HFF-Myc (cell line): ENCODE data around the gene LARP1.

Experiments used
- DNase-seq: peaks from one replicate; pipeline ENCODE4 v3.0.0-alpha.2; 2011; ENCODE audit warnings: low read depth; ENCODE audit errors: extremely low read depth
- H3K4me3 ChIP-seq: replicated peaks from 2 replicates; pipeline ENCODE4 v1.5.1; 2011; ENCODE audit warnings: low read depth, mild to moderate bottlenecking, control low read depth, low read length
- CTCF ChIP-seq: IDR thresholded peaks from 2 replicates; pipeline ENCODE4 v1.5.1; 2012; ENCODE audit warnings: mild to moderate bottlenecking, low read depth, low read length, control low read depth; ENCODE audit errors: missing control alignments

LARP1 gene

DNA sequence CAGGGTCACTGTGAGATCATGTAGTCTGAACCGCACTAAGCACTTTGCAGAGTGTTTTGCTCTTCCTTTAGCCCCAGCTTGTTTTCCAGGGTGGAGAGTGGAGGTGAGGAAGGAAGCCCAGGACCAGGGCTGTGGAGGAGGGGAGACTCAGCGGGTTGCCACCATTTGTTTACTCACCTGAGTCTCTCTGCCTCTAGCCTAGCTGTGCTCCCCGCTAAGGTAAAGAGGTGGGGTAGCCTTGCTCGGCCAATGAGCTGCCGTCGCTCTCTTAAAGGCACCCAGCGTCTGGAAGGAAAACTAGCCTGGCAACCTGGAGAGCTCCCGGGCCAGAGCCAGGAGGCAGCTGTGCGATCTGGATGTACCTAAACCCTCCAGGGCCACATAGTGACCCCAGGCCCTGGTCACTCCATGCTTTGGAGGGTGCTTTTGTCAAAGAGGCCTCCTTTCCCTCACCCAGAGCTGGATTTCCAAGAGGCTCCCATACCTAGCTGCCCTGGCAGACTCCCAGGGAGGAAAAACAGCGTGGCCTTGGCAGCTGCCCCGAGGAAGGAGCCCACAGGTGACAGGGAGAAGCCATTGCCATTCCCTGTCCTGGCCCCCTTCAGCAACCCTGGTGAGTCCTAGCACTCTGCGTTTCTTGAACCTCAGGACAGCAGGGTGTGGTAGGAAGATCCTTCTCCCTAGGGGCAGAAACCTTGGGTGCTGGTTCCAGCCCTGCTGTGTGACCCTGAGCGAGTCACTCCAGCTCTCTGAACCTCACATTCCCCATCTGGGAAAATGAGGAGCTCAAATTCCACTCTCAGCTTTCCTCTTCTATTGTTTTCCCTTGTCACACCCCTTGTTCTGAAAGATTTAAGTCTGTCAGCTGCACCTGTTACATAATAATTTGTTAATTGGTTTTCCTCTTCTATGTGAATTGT is 42.4 kb upstream of the LARP1 start:
- DNase-seq, result no peak
- no peak for TF ChIP-seq CTCF
- no peak overlapping the region for H3K4me3 ChIP-seq

DNA sequence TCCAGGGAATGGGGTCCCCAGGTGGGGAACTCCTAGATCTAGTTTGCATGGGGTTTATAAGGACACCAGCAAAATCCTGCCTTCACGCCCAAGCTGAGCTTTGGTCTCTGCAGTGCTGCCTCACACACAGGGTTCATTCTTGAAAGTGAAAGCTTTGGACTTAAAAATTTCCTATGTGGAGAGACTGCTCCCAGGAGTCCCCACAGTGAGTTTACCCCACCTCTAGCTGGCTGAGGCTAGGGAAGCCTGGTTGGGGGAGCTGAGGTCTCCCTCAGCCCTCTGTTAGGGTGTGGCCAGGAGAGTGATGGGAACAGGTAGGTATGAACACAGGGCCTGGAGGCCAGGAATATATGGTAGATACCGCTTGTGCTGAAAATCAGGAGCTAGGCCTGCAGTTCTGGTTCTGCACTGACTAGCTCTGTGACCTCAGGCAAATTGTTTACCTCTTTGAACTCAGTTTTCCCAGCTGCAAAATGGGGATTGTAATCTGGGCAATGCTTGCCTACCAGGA is 41.5 kb upstream of the LARP1 start:
- TF ChIP-seq CTCF, result no peak
- DNase-seq, result no peak
- no peak overlapping the region for H3K4me3 ChIP-seq

DNA sequence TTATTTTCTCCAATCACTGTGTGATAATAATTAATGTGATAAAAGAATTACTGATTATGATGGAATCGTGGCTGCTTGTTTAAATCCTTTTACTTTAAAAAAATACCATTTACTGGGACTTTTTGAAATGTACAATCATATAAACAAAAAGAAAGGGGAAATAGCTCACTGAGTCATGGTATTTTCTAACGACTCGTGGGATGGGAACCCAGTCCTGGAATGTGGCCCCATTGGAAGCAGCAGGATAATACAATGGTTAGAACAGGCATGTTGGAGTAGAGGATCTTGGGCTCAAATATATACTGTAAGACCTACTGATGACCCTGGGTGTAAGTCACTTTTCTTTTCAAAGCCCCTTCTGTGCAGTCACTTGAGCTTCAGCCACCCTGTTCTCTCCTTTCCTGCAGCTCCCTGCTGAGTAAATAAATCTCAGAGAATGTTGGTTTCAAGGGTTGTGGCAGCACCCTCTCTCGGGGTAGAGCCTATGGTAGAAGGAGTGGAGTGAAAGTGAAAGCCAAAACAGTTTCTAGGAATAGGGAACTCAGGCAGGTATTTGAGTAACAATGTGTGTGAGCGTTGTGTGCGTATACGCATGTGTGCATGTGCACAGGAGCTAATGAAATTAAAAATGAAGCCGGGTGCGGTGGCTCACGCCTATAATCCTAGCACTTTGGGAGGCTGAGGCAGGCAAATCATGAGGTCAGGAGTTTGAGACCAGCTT is 40.8 kb upstream of the LARP1 start:
- no peak overlapping the region for H3K4me3 ChIP-seq
- no peak for DNase-seq
- no peak for TF ChIP-seq CTCF

GRCh38 chr5:154721481-154722058 is 33.6 kb upstream of the LARP1 start:
- no peak overlapping the region for H3K4me3 ChIP-seq
- TF ChIP-seq CTCF, result no peak
- no peak for DNase-seq

GRCh38 chr5:154722097-154722496 is 33.1 kb upstream of the LARP1 start:
- no peak for DNase-seq

More at GRCh38 chr5:154722097-154722496, 33.1 kb upstream of the LARP1 start:
- H3K4me3 ChIP-seq, result no peak overlapping the region
- TF ChIP-seq CTCF, result no peak
